T47D (cell line): ENCODE measurements around the gene SBK2.
A peak's percentile ranks its signal among the peaks of the same experiment; 100 is the strongest.
"Not testable (repeated sequence)": the region's sequence is repeated elsewhere in the genome, so short reads cannot be mapped to it uniquely, and the experiment has no call there.

Source experiments
- DNase-seq, 2 experiments: peaks; one replicate each; pipeline versions ENCODE4 v3.0.0 to v3.0.0-alpha.2; 2011 to 2012; ENCODE audit warnings: low read depth in 1 of 2, low spot score in 1 of 2
- JUND ChIP-seq: IDR thresholded peaks from 2 replicates; pipeline ENCODE4 v1.6.1; 2012; ENCODE audit warnings: low read depth
- in situ Hi-C: cut with HindIII; loops from 2 replicates; pipeline ENCODE4 v1.10.0; 2016; ENCODE audit warnings: low sequenced_read_pairs, low pct_unique_long_range_greater_than_20kb

Gene SBK2

GRCh38 chr19:55536951-55537740 lies at the start of gene SBK2:
Gene SBK2, minus strand, starts transcription at chr19:55537133. Its CDS starts 839 bp downstream, at chr19:55536294.
- in situ Hi-C loops, result no loop called here
- DNase-seq, result no peak
- no peak for TF ChIP-seq JUND

GRCh38 chr19:55585658-55586339 lies 48.9 kb upstream of the SBK2 start:
- no peak for TF ChIP-seq JUND
- in situ Hi-C loops, result no loop called here
- DNase-seq, result no peak

GRCh38 chr19:55584871-55585270 lies 47.9 kb upstream of the SBK2 start:
- in situ Hi-C loops, result no loop called here
- DNase-seq, result no peak
- no peak for TF ChIP-seq JUND

GRCh38 chr19:55583897-55584296 lies 47.0 kb upstream of the SBK2 start:
- DNase-seq, in situ Hi-C loops: not testable (repeated sequence)

- DNase-seq, in situ Hi-C loops: not testable (repeated sequence)
Observed at GRCh38 chr19:55582284-55582683, 45.4 kb upstream of the SBK2 start.

- no peak for TF ChIP-seq JUND
- peak in 1 of 2 experiments; percentile 71 for DNase-seq
- in situ Hi-C loops, result no loop called here
Observed at GRCh38 chr19:55581823-55582223, 44.9 kb upstream of the SBK2 start.

- peak in 1 of 2 experiments; percentile 85 for DNase-seq
- TF ChIP-seq JUND, result no peak
- in situ Hi-C loops, result no loop called here
Observed at GRCh38 chr19:55581145-55581822, 44.4 kb upstream of the SBK2 start.

GRCh38 chr19:55580628-55581144 lies 43.8 kb upstream of the SBK2 start, which contains the start of gene ZNF579:
Gene ZNF579, minus strand, starts transcription at chr19:55580848. Its CDS starts 1,209 bp downstream, at chr19:55579639.
- TF ChIP-seq JUND, result no peak
- in situ Hi-C loops, result no loop called here
- DNase-seq, result peak; percentile 67 to 89

GRCh38 chr19:55579766-55580621 lies 43.1 kb upstream of the SBK2 start:
- DNase-seq, result no peak
- in situ Hi-C loops, result no loop called here
- no peak for TF ChIP-seq JUND

GRCh38 chr19:55578761-55579747 lies 42.1 kb upstream of the SBK2 start:
- no peak for DNase-seq
- in situ Hi-C loops, result no loop called here

More at GRCh38 chr19:55578761-55579747, 42.1 kb upstream of the SBK2 start:
- no peak for TF ChIP-seq JUND
